IMR-90 (cell line): ENCODE data around the gene ZSCAN10. TPM values are rescaled to one million over a fixed set of nuclear protein-coding genes. Genes with fewer than 3 reads are reported as not detected.

Source experiments
- ATAC-seq: fragments of 200-7000 bp; cut with Tn5 transposase; 2 replicates; pipeline ENCODE4 v1.9.1; 2020; ENCODE audit warnings: low read depth, mild to moderate bottlenecking, moderate library complexity
- BruUV-seq: library from RNA; stranded (reverse); fragments of 400-500 nt; replicated peaks from 2 replicates; lab custom pipeline; 2021; lab: Mats Ljungman, UMichigan
- CTCF ChIA-PET: fragments of 300-600 bp; formaldehyde crosslinking; extraction: SDS; loops from one replicate; lab custom pipeline; 2021; ENCODE audit warnings: antibody characterized with exemption; lab: Yijun Ruan, JAX
- POLR2A ChIA-PET: fragments of 300-600 bp; sonication (Branson Sonifier 250); formaldehyde crosslinking; loops from one replicate; lab custom pipeline; 2022; ENCODE audit warnings: antibody characterized with exemption; ENCODE audit not compliant: unreplicated experiment; lab: Charles Lee
- DNase-seq: peaks from one replicate; pipeline ENCODE4 v3.0.0; 2013
- H2AFZ ChIP-seq: replicated peaks from 2 replicates; pipeline ENCODE3; 2013; ENCODE audit warnings: low read length, mild to moderate bottlenecking; ENCODE audit not compliant: poor library complexity
- H2AK5ac ChIP-seq: 2 replicates; pipeline ENCODE4 v1.6.1; 2013; ENCODE audit warnings: low read depth, low read length, inconsistent platforms
- H2AK9ac ChIP-seq: replicated peaks from 2 replicates; pipeline ENCODE3; 2013; ENCODE audit warnings: mild to moderate bottlenecking, low read depth, low read length, moderate library complexity; ENCODE audit not compliant: poor library complexity
- H2BK120ac ChIP-seq: 2 replicates; pipeline ENCODE4 v1.6.1; 2013; ENCODE audit warnings: low read depth, low read length, inconsistent platforms
- H2BK15ac ChIP-seq: 3 replicates; pipeline ENCODE4 v1.6.1; 2013; ENCODE audit warnings: low read depth, low read length, inconsistent platforms
- H2BK20ac ChIP-seq: 2 replicates; pipeline ENCODE4 v1.6.1; 2013; ENCODE audit warnings: low read depth, mild to moderate bottlenecking, inconsistent platforms, low read length, moderate library complexity
- H2BK5ac ChIP-seq: 2 replicates; pipeline ENCODE4 v1.6.1; 2013; ENCODE audit warnings: mild to moderate bottlenecking, low read depth, low read length, inconsistent platforms; ENCODE audit not compliant: poor library complexity, severe bottlenecking
- H3K14ac ChIP-seq: replicated peaks from 2 replicates; pipeline ENCODE4 v1.6.1; 2013; ENCODE audit warnings: low read depth, low read length, inconsistent platforms
- H3K18ac ChIP-seq: 2 replicates; pipeline ENCODE4 v1.6.1; 2013; ENCODE audit warnings: low read depth, low read length, control low read depth
- H3K23ac ChIP-seq: 2 replicates; pipeline ENCODE4 v1.6.1; 2013; ENCODE audit warnings: low read depth, low read length, inconsistent platforms
- H3K27ac ChIP-seq: 2 replicates; pipeline ENCODE4 v1.5.1; 2013; ENCODE audit warnings: mild to moderate bottlenecking, control low read depth, low read length; ENCODE audit not compliant: insufficient read depth
- H3K27me3 ChIP-seq: 2 replicates; pipeline ENCODE4 v1.6.1; 2013; ENCODE audit warnings: low read length; ENCODE audit not compliant: control insufficient read depth, insufficient read depth
- H3K36me3 ChIP-seq: 2 replicates; pipeline ENCODE4 v1.6.1; 2013; ENCODE audit warnings: low read length, mixed read lengths; ENCODE audit not compliant: control insufficient read depth, insufficient read depth
- H3K4ac ChIP-seq: 2 replicates; pipeline ENCODE4 v1.6.1; 2013; ENCODE audit warnings: low read depth, low read length, inconsistent platforms
- H3K4me1 ChIP-seq: 2 replicates; pipeline ENCODE4 v1.6.1; 2013; ENCODE audit warnings: low read length, mixed read lengths; ENCODE audit not compliant: control insufficient read depth, insufficient read depth
- H3K4me2 ChIP-seq: 2 replicates; pipeline ENCODE4 v1.6.1; 2013; ENCODE audit warnings: low read depth, mild to moderate bottlenecking, control low read depth, low read length, moderate library complexity
- H3K4me3 ChIP-seq: 2 replicates; pipeline ENCODE4 v1.5.1; 2013; ENCODE audit warnings: low read depth, mild to moderate bottlenecking, control low read depth, low read length, moderate library complexity; ENCODE audit not compliant: insufficient read depth
- H3K56ac ChIP-seq: 2 replicates; pipeline ENCODE4 v1.6.1; 2013; ENCODE audit warnings: low read length, inconsistent platforms; ENCODE audit not compliant: insufficient read depth; ENCODE audit errors: extremely low read depth
- H3K79me1 ChIP-seq, 2 experiments: 2 replicates each; pipeline ENCODE4 v1.6.1; 2013; ENCODE audit warnings: low read length in 2 of 2, inconsistent platforms in 1 of 2, low read depth in 1 of 2
- H3K9ac ChIP-seq: 2 replicates; pipeline ENCODE4 v1.6.1; 2013; ENCODE audit warnings: low read depth, low read length, control low read depth
- H3K9me1 ChIP-seq: 2 replicates; pipeline ENCODE4 v1.6.1; 2013; ENCODE audit warnings: low read length, inconsistent platforms; ENCODE audit not compliant: insufficient read depth
- H3K9me3 ChIP-seq: 2 replicates; pipeline ENCODE4 v1.6.1; 2013; ENCODE audit warnings: low read length; ENCODE audit not compliant: control insufficient read depth, insufficient read depth
- H4K20me1 ChIP-seq: 2 replicates; pipeline ENCODE4 v1.6.1; 2013; ENCODE audit warnings: low read length, inconsistent platforms; ENCODE audit not compliant: insufficient read depth
- H4K5ac ChIP-seq: 2 replicates; pipeline ENCODE4 v1.6.1; 2013; ENCODE audit warnings: mild to moderate bottlenecking, low read depth, low read length, control low read depth
- H4K8ac ChIP-seq, 2 experiments: 2 replicates each; pipeline ENCODE4 v1.6.1; 2013; ENCODE audit warnings: low read depth in 2 of 2, low read length in 2 of 2, control low read depth in 1 of 2, inconsistent platforms in 1 of 2
- H4K91ac ChIP-seq: 2 replicates; pipeline ENCODE4 v1.6.1; 2013; ENCODE audit warnings: low read depth, low read length, inconsistent platforms; ENCODE audit not compliant: insufficient read depth
- BHLHE40 ChIP-seq: fragments of 150-350 bp; IDR thresholded peaks from 2 replicates; pipeline ENCODE4 v1.6.1; 2016; ENCODE audit warnings: mild to moderate bottlenecking, low read depth, low read length
- CEBPB ChIP-seq: IDR thresholded peaks from 2 replicates; pipeline ENCODE4 v1.6.1; 2012; ENCODE audit warnings: low read depth, low read length, improper control_type of control experiment
- CHD1 ChIP-seq: IDR thresholded peaks from 2 replicates; pipeline ENCODE4 v1.6.1; 2012; ENCODE audit warnings: low read depth, low read length, improper control_type of control experiment
- CTCF ChIP-seq: conservative IDR thresholded peaks from 2 replicates; pipeline ENCODE4 v1.5.1; 2012; ENCODE audit warnings: mild to moderate bottlenecking, low read depth, low read length, improper control_type of control experiment
- ELK1 ChIP-seq: fragments of 150-350 bp; IDR thresholded peaks from 2 replicates; pipeline ENCODE4 v1.6.1; 2016; ENCODE audit warnings: low read depth, mild to moderate bottlenecking, low read length, moderate library complexity, borderline replicate concordance
- FOS ChIP-seq: fragments of 150-350 bp; IDR thresholded peaks from 2 replicates; pipeline ENCODE4 v1.6.1; 2016; ENCODE audit warnings: low read depth, low read length
- MAFK ChIP-seq: IDR thresholded peaks from 2 replicates; pipeline ENCODE4 v1.6.1; 2012; ENCODE audit warnings: low read depth, low read length, improper control_type of control experiment
- MXI1 ChIP-seq: IDR thresholded peaks from 2 replicates; pipeline ENCODE4 v1.6.1; 2012; ENCODE audit warnings: low read depth, mild to moderate bottlenecking, low read length, moderate library complexity, borderline replicate concordance
- NFE2L2 ChIP-seq: fragments of 150-350 bp; IDR thresholded peaks from 2 replicates; pipeline ENCODE4 v1.6.1; 2016; ENCODE audit warnings: low read depth, mild to moderate bottlenecking, low read length
- POLR2A ChIP-seq: IDR thresholded peaks from 2 replicates; pipeline ENCODE4 v1.6.1; 2012; ENCODE audit warnings: mild to moderate bottlenecking, low read depth, low read length
- RAD21 ChIP-seq: IDR thresholded peaks from 2 replicates; pipeline ENCODE4 v1.6.1; 2012; ENCODE audit warnings: low read length, improper control_type of control experiment
- RCOR1 ChIP-seq: IDR thresholded peaks from 2 replicates; pipeline ENCODE4 v1.6.1; 2012; ENCODE audit warnings: mild to moderate bottlenecking, low read length, improper control_type of control experiment; ENCODE audit not compliant: insufficient replicate concordance
- RFX5 ChIP-seq: IDR thresholded peaks from 2 replicates; pipeline ENCODE4 v1.8.0; 2012; ENCODE audit warnings: low read depth, mild to moderate bottlenecking, low read length, moderate library complexity
- SMC3 ChIP-seq: fragments of 150-350 bp; IDR thresholded peaks from 2 replicates; pipeline ENCODE4 v1.6.1; 2016; ENCODE audit warnings: low read depth, mild to moderate bottlenecking, antibody characterized with exemption, low read length, moderate library complexity
- USF2 ChIP-seq: fragments of 150-350 bp; IDR thresholded peaks from 2 replicates; pipeline ENCODE4 v1.6.1; 2017; ENCODE audit warnings: mild to moderate bottlenecking, antibody characterized with exemption, low read length, low read depth
- WGBS, 2 experiments: methylation state at CpG; one replicate each; pipeline versions ENCODE4 v1.1.5 to v1.1.7; 2013; ENCODE audit warnings: missing lambda C conversion rate in 2 of 2; ENCODE audit not compliant: insufficient read length in 1 of 2; ENCODE audit errors: extremely low coverage in 2 of 2; 5-methylcytosine and 5-hydroxymethylcytosine counted together
- dilution Hi-C: fragments of 300-500 bp; cut with HindIII; formaldehyde crosslinking; loops from one replicate; pipeline ENCODE4 v1.14.3; 2018; ENCODE audit warnings: low sequenced_read_pairs; ENCODE audit not compliant: unreplicated experiment
- in situ Hi-C: fragments of 300-500 bp; cut with MboI; formaldehyde crosslinking; loops from 3 replicates; pipeline ENCODE4 v1.14.3; 2019; ENCODE audit warnings: low sequenced_read_pairs, inconsistent platforms, mixed read lengths
- intact Hi-C: fragments of 100-400 bp; cut with micrococcal nuclease; formaldehyde crosslinking; loops from 2 replicates; pipeline ENCODE4 v1.10.0; 2022
- polyA plus RNA-seq, 3 experiments: library from polyadenylated mRNA; depleted of rRNA; stranded (reverse); fragments of >200 nt; gene quantifications; 2 replicates each; pipeline ENCODE4 v1.2.3, GENCODE V29; 2012; ENCODE audit warnings: low replicate concordance in 1 of 3
- total RNA-seq: library from RNA; depleted of rRNA; stranded (reverse); fragments of >200 nt; gene quantifications from 2 replicates; pipeline ENCODE4 v1.2.3, GENCODE V29; 2012

The ZSCAN10 gene
- total and polyA plus RNA-seq, 2 of the 4 experiments (the other 2 are of a cell fraction) = not detected

- H3K9me1 ChIP-seq = peaks cover 2% of the 10 kb centered on the region; the same call in 1 of the 2 replicates
- ChIA-PET CTCF (no interaction called here), POLR2A (no interaction called here)
- H4K8ac ChIP-seq = no peak overlapping the region
- no peak overlapping the region for H2BK120ac ChIP-seq
- no peak overlapping the region for H3K27ac ChIP-seq
- no peaks in the 10 kb centered on the region for H3K9me3 ChIP-seq
- WGBS, 2 experiments = 82% methylated on average over 5 of the region's 12 CpGs; no CpG with 5 or more reads in 1 of the 2 experiments
- H3K36me3 ChIP-seq = peaks cover 36% of the 10 kb centered on the region
- no peak overlapping the region for H4K91ac ChIP-seq
- H2BK15ac ChIP-seq = no peak overlapping the region
- no peak overlapping the region for H2AK9ac ChIP-seq
- no peak overlapping the region for H2AFZ ChIP-seq
- no peak overlapping the region for H3K18ac ChIP-seq
- TF ChIP-seq MXI1 (no peak), FOS (no peak), BHLHE40 (no peak), POLR2A (no peak), CEBPB (no peak), CHD1 (no peak), NFE2L2 (no peak), CTCF (no peak), MAFK (no peak), RAD21 (no peak), RCOR1 (no peak), RFX5 (no peak), USF2 (no peak), SMC3 (no peak), ELK1 (no peak)
- H3K4me3 ChIP-seq = no peak overlapping the region
- ATAC-seq (no peak), DNase-seq (no peak)
- intact Hi-C loops (no loop called here), in situ Hi-C loops (no loop called here), dilution Hi-C loops (no loop called here)
- H3K23ac ChIP-seq = no peak overlapping the region; the same call in 1 of the 2 replicates
- H3K56ac ChIP-seq = no peak overlapping the region
- H3K4me1 ChIP-seq = peaks cover 9% of the 10 kb centered on the region
- BruUV-seq = no TSS peak
- peaks cover 27 to 34% of the 10 kb centered on the region in 2 experiments for H3K79me1 ChIP-seq
- H3K4me2 ChIP-seq = no peak overlapping the region
- H2BK20ac ChIP-seq = no peak overlapping the region
- H3K4ac ChIP-seq = no peak overlapping the region
- H2BK5ac ChIP-seq = no peak overlapping the region
- no peak overlapping the region for H3K9ac ChIP-seq
- H4K20me1 ChIP-seq = no peaks in the 10 kb centered on the region
- no peak overlapping the region for H4K5ac ChIP-seq
- no peak overlapping the region for H3K14ac ChIP-seq
- no peak overlapping the region for H2AK5ac ChIP-seq
- H3K27me3 ChIP-seq = no peaks in the 10 kb centered on the region
These were observed 15.9 kb upstream of the ZSCAN10 start for GRCh38 chr16:3115003-3115402.
